Ascending aorta (tissue), 2 donors: ENCODE measurements around the gene PET117. TPM values are rescaled to one million over a fixed set of nuclear protein-coding genes. Genes with fewer than 3 reads are reported as not detected.
"Not testable (repeated sequence)": the region's sequence is repeated elsewhere in the genome, so short reads cannot be mapped to it uniquely, and the experiment has no call there.

Source experiments
- DNase-seq, 2 donors: peaks; one replicate each; pipeline ENCODE4 v3.0.0-alpha.2; 2019; ENCODE audit warnings: low spot score in 2 of 2
- H3K27ac ChIP-seq, 2 donors: fragments of 200-600 bp; sonication (generic); one replicate each; pipeline ENCODE4 v1.5.1; 2016 to 2017; ENCODE audit warnings: mild to moderate bottlenecking in 1 of 2
- H3K27me3 ChIP-seq: fragments of 200-600 bp; sonication (generic); one replicate; pipeline ENCODE4 v1.5.1; 2017
- H3K36me3 ChIP-seq, 2 donors: fragments of 200-600 bp; sonication (generic); one replicate each; pipeline ENCODE4 v1.5.1; 2016
- H3K4me1 ChIP-seq, 2 donors: fragments of 200-600 bp; sonication (generic); one replicate each; pipeline ENCODE4 v1.5.1; 2016 to 2017; ENCODE audit warnings: mild to moderate bottlenecking in 1 of 2
- H3K4me3 ChIP-seq, 2 donors: fragments of 200-600 bp; sonication (generic); one replicate each; pipeline ENCODE4 v1.5.1; 2016 to 2017; ENCODE audit warnings: mild to moderate bottlenecking in 1 of 2
- H3K9me3 ChIP-seq, 2 donors: fragments of 200-600 bp; sonication (generic); one replicate each; pipeline ENCODE4 v1.5.1; 2016
- CTCF ChIP-seq, 3 experiments: fragments of 200-600 bp in 2 of 3; fragments of 450-650 bp in 1 of 3; sonication (generic) in 2 of 3; IDR thresholded peaks; one replicate each; pipeline ENCODE4 v1.5.1; 2016 to 2019; ENCODE audit warnings: antibody characterized with exemption in 3 of 3, mild to moderate bottlenecking in 1 of 3, moderate library complexity in 1 of 3
- intact Hi-C: fragments of 100-400 bp; cut with DNase I; formaldehyde crosslinking; loops from one replicate; pipeline ENCODE4 v1.15.1; 2023
- total RNA-seq: library from RNA; depleted of rRNA; stranded (reverse); fragments of >200 nt; gene quantifications from one replicate; pipeline ENCODE4 v1.1.0, GENCODE V29; 2016

PET117 gene
- total RNA-seq, 1 donor from 2014 or later: 37.1 TPM

DNA sequence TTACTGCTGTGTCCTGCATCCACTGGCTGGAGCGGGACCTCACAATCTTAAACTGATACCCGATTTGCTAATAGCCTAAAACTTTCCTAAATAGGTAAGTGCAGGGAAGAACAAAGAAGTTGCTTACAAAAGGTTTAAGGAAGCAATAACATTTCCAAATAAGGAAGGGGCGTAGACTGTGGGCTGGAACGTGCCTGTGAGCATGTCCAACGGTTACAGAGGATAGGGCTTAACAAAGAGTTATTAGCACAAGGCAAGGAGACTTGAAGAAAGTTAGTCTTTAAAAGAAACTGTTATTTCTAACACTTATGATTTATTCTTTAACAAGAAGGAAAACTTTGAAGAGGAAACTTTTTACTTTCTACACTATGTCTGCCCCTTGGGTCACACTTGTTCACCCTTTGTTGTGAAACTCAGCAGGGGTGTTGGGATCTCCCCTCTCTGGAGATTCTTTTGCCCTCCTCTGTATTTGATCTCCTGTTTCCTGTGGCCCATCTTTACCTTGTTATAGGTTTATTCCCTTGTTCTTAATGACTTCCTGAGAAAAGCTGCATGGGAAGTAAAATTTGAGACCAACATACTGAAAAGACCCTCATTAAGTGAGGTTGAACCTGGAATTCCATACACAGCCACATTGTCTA, 28.7 kb downstream of the PET117 start:
- H3K9me3 ChIP-seq: no peaks in the 10 kb centered on the region
- H3K36me3 ChIP-seq: peaks cover 11 to 33% of the 10 kb centered on the region in 2 donors
- no peak overlapping the region for H3K27ac ChIP-seq
- no peak for DNase-seq
- no peaks in the 10 kb centered on the region for H3K27me3 ChIP-seq
- H3K4me1 ChIP-seq: no peaks in the 10 kb centered on the region
- H3K4me3 ChIP-seq: no peak overlapping the region
- TF ChIP-seq CTCF (IDR thresholded peaks at IDR 0.05): no peak
- intact Hi-C loops: no loop called here

DNA sequence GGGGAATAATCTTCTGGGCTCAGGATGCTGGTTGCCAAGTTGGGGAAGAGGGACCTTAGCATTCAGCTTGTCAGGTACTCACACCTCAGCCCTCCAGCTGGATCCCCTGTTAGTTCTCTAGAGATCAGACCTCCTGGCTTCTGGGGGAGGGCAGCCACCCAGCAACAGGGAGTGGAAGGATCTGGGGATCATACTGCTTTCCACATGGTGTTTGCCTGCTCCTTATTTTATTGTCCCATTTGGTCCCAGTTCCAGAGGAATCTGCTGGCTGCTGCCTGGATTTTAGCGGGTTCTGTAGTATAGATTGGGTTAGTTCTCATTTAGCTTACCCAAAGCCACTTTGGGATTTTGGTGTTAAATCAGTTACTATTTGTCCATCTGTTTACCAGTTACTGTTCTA, 29.3 kb downstream of the PET117 start:
- no peaks in the 10 kb centered on the region for H3K9me3 ChIP-seq
- intact Hi-C loops: no loop called here
- peaks cover 14 to 30% of the 10 kb centered on the region in 2 donors for H3K36me3 ChIP-seq
- H3K4me1 ChIP-seq: no peaks in the 10 kb centered on the region
- H3K4me3 ChIP-seq: no peak overlapping the region
- no peak for TF ChIP-seq CTCF (IDR thresholded peaks at IDR 0.05)
- DNase-seq: no peak
- no peak overlapping the region for H3K27ac ChIP-seq
- H3K27me3 ChIP-seq: no peaks in the 10 kb centered on the region

DNA sequence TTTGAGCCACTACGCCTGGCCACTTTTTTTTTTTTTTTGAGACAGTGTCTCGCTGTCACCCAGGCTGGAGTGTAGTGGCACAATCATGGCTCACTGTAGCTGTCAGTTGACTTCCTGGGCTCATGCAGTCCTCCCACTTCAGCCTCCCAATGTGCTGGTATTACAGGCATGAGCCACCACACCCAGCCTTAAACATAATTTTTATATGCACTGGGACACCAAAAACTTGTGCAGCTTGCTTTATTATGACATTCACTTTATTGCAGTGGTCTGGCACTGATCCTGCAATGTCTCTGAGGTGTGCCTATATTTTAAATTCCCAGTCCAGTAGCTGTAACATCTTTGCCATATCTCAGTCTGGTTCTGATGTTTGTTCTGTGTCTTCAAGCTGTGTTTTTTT, 34.7 kb downstream of the PET117 start:
- peaks cover 6 to 18% of the 10 kb centered on the region in 2 donors for H3K36me3 ChIP-seq
- no peak overlapping the region for H3K27ac ChIP-seq
- H3K4me1 ChIP-seq: no peaks in the 10 kb centered on the region
- H3K4me3 ChIP-seq: no peak overlapping the region
- intact Hi-C loops: no loop called here
- no peaks in the 10 kb centered on the region for H3K9me3 ChIP-seq
- TF ChIP-seq CTCF (IDR thresholded peaks at IDR 0.05): no peak
- no peaks in the 10 kb centered on the region for H3K27me3 ChIP-seq
- no peak for DNase-seq

- H3K4me3 ChIP-seq: no peak overlapping the region
- no peaks in the 10 kb centered on the region for H3K4me1 ChIP-seq
- no peak for DNase-seq
- intact Hi-C loops: no loop called here
- no peaks in the 10 kb centered on the region for H3K27me3 ChIP-seq
- no peaks in the 10 kb centered on the region for H3K9me3 ChIP-seq
- no peak overlapping the region for H3K27ac ChIP-seq
- no peak for TF ChIP-seq CTCF (IDR thresholded peaks at IDR 0.05)
- H3K36me3 ChIP-seq: peaks cover 6 to 23% of the 10 kb centered on the region in 2 donors
Observed at GRCh38 chr20:18174906-18175683, 37.4 kb downstream of the PET117 start.

GRCh38 chr20:18176318-18176785, 38.7 kb downstream of the PET117 start:
- intact Hi-C loops: no loop called here
- Histone ChIP-seq H3K9me3 (peaks cover 0 to 7% of the 10 kb centered on the region in 2 donors), H3K27ac (no peak overlapping the region), H3K4me3 (no peak overlapping the region), H3K27me3 (no peaks in the 10 kb centered on the region), H3K4me1 (no peaks in the 10 kb centered on the region), H3K36me3 (peaks cover 10 to 25% of the 10 kb centered on the region in 2 donors)
- no peak for DNase-seq
- no peak for TF ChIP-seq CTCF (IDR thresholded peaks at IDR 0.05)

GRCh38 chr20:18180366-18180765, 42.7 kb downstream of the PET117 start:
- H3K27ac ChIP-seq, H3K4me1 ChIP-seq, DNase-seq, H3K4me3 ChIP-seq, intact Hi-C loops, H3K27me3 ChIP-seq, H3K9me3 ChIP-seq: not testable (repeated sequence)
- H3K36me3 ChIP-seq: peaks cover 20 to 54% of the 10 kb centered on the region in 2 donors
